Stimulated activated CD4-positive, alpha-beta T cell treated with anti-CD3 and anti-CD28 coated beads, Interleukin-15, amount 100 ng/mL, for 48 hours (primary cell): ENCODE data around the gene THSD7A.

Source experiments
- DNase-seq, 2 donors: peaks; one replicate each; pipeline ENCODE4 v3.0.0-alpha.2; 2020; ENCODE audit warnings: low read depth in 2 of 2

Gene THSD7A

DNA sequence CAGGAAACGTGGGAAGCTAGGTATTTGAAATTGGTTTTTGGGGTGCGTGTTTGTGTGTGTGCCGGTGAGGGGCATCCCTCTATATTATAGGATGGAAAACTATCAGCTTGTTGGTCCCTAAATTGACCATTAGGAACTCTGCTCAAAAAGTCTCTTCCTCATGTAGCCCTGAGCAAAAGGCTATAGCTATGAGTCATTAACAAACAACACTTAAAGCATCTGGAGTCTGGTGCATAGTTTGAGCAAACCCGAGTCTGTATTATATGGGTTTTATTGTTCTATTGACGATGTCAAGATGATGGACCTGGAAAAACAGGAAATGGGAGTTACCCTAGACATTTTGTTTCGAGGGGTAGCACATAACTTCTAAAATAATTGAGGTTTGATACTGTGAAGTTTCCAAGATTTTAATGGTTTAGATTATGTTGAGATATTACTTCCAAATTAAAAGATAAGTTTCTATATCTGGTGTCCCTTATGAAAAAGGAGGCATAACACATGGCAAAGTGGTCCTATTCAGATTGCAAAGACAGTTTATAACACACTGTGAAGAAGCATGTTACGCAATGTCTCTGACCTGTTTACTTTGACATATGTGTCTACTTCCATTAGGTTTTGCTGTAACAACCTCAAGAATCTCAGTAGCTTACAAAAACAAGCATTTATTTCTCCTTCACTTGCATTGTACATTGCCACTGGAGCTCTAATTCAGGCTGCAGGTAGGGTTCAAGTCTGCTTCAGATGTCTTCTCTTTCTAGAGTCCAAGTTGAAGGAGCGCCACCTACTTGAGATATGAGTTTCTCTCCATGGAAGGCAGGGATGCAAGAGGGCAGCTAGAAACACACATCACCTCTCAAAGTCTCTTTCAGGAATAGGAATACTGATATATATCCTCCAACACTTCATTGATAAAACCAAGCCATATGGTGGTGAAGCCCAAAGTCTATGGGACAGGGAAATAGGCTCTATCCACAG lies 500.6 kb downstream of the THSD7A start:
- no peak for DNase-seq

DNA sequence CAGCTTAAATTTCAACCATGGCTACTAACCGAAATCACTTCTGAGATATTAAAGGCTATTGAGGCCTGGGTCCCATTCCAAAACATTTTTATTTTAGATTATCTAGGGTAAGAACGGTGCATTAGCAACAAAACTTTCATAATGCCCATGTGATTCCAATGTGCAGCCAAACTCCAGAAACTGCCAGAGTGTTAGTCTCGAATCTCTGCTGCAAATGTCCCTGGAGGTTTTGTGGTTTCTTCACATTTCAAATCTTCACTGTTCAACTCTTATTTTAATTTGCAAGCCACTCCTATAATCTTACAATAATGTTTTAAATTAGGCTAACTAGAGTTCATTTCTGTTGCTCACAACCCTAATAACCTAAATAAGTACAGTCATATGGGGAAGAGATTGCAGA lies 501.3 kb downstream of the THSD7A start:
- DNase-seq: no peak

DNA sequence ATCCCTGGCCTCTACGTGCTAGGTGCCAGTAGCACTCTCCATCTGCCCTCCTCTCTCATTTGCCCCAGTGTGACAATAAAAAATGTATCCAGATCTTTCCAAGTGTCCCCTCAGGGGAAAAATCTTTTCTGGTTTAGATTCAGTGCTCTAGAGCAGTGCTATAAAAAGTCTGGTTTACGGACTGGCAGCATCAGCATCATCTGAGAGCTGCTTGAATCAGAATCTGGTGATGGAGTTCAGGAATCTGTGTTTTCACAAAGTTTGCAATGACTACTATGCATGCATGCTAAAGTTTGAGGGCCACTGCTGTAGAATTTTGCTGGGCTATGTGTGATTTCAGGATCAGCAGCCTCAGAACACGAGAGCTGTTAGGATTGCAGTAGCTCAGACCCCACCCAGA lies 501.8 kb downstream of the THSD7A start:
- no peak for DNase-seq

DNA sequence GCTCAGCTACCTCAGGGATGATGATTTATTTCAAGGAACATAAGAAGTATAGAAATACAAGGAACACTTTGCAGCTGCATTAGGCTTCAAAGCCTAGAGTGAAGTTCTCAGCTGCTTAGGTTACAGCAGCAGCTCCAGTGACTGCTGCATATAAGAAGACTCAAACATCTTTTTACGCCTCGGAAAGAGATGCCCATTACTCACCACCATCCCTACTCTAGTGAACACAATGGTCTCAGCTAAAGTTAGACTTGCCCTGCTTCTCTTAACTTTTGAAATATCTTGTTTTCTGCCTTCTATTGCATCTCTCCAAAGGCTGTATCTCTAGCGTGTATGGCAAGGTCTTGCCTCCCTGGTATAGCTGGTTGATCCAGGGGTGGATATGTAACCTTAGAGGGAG lies 502.4 kb downstream of the THSD7A start:
- no peak for DNase-seq

DNA sequence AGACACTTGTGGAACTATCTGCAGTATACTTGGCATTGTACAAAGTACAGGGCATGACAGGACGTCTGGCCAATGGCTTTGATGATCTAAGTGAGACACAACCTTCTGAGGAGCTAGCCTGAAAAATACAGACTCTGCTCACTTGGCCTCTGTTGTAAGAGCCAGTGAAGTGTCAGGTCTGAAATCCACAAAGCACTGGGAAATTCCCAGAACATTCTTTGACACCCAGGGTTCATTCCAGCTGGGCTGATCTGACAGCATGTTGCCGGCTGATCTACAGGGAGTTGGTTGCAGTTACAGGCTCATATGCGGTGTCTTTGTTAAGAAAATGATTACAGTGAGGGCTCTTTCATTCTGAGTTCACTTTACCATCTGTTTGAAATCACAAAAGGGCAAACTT lies 503.7 kb downstream of the THSD7A start:
- no peak for DNase-seq

DNA sequence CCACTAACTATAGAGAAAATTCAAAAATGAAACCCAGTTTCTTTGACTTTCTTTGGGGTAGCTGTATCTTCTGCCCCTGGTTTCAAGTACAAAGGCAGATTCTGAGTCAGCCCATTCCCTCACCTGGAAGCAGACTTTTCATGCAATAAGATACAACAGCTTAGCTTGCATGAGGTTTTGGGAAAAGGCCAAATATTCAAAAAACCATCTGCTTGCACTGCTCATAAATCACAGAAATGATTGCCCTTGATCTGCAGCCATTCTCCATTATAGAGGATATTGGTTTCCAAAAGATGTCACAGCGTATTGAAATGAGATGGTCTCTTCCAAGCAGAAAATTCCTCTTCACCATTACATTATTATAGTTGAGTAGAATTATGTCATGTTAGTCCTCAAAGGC lies 504.4 kb downstream of the THSD7A start:
- DNase-seq: no peak
